Smooth muscle cell (in vitro differentiated cells): Measurements from ENCODE around the gene RNF144B. TPM values are rescaled to one million over a fixed set of nuclear protein-coding genes. Genes with fewer than 3 reads are reported as not detected.

Experiments used
- DNase-seq: peaks from one replicate; lab custom pipeline; 2025; ENCODE audit not compliant: unreplicated experiment; lab: John Stamatoyannopoulos, UW
- H2AFZ ChIP-seq: fragments of 200-600 bp; sonication (generic); 2 replicates; pipeline ENCODE4 v1.6.0; 2016; ENCODE audit warnings: antibody characterized with exemption, low read depth, mild to moderate bottlenecking
- H3F3A ChIP-seq: fragments of 200-600 bp; sonication (generic); 2 replicates; pipeline ENCODE4 v1.6.0; 2017; ENCODE audit warnings: antibody characterized with exemption, low read depth
- H3K27ac ChIP-seq: fragments of 200-600 bp; sonication (generic); 2 replicates; pipeline ENCODE4 v1.5.1; 2016; ENCODE audit warnings: low read depth, mild to moderate bottlenecking
- H3K27me3 ChIP-seq: fragments of 200-600 bp; sonication (generic); 2 replicates; pipeline ENCODE4 v1.6.1; 2016; ENCODE audit warnings: low read depth, mild to moderate bottlenecking
- H3K36me3 ChIP-seq: fragments of 200-600 bp; sonication (generic); 2 replicates; pipeline ENCODE4 v1.5.1; 2016; ENCODE audit warnings: low read depth
- H3K4me1 ChIP-seq: fragments of 200-600 bp; sonication (generic); 2 replicates; pipeline ENCODE4 v1.5.1; 2016; ENCODE audit warnings: low read depth
- H3K4me2 ChIP-seq: fragments of 200-600 bp; sonication (generic); 2 replicates; pipeline ENCODE4 v1.6.0; 2016; ENCODE audit warnings: mild to moderate bottlenecking
- H3K4me3 ChIP-seq: fragments of 200-600 bp; sonication (generic); 2 replicates; pipeline ENCODE4 v1.5.1; 2016; ENCODE audit warnings: mild to moderate bottlenecking
- H3K79me2 ChIP-seq: fragments of 200-600 bp; sonication (generic); 2 replicates; pipeline ENCODE4 v1.6.0; 2016; ENCODE audit warnings: low read depth, mild to moderate bottlenecking
- H3K9ac ChIP-seq: fragments of 200-600 bp; sonication (generic); 2 replicates; pipeline ENCODE4 v1.6.0; 2016; ENCODE audit warnings: low read depth
- H3K9me3 ChIP-seq: fragments of 200-600 bp; sonication (generic); replicated peaks from 2 replicates; pipeline ENCODE4 v1.5.1; 2016; ENCODE audit warnings: low read depth
- H4K20me1 ChIP-seq: fragments of 200-600 bp; sonication (generic); 2 replicates; pipeline ENCODE4 v1.6.0; 2016; ENCODE audit warnings: low read depth
- WGBS: methylation state at CpG from one replicate; pipeline ENCODE4 v1.1.7; 2016; ENCODE audit warnings: low lambda C conversion rate; 5-methylcytosine and 5-hydroxymethylcytosine counted together
- polyA plus RNA-seq: library from polyadenylated mRNA; unstranded; fragments of >200 nt; fragmentation: Nextera tagmentation; extraction: Ambion mirVana; gene quantifications from 2 replicates; pipeline ENCODE4 v1.2.1, GENCODE V29; 2016
- total RNA-seq: library from RNA; depleted of rRNA; stranded (reverse); fragments of >200 nt; gene quantifications from 2 replicates; pipeline ENCODE4 v1.2.3, GENCODE V29; 2014
- TF ChIP-seq, protein P1 (sequence below): fragments of 200-600 bp; sonication (generic); IDR thresholded peaks from 2 replicates; pipeline ENCODE4 v1.5.1; 2017; ENCODE audit warnings: borderline replicate concordance, mild to moderate bottlenecking, antibody characterized with exemption; ENCODE audit not compliant: insufficient read depth, poor library complexity, severe bottlenecking

Gene RNF144B
- total and polyA plus RNA-seq, 2 experiments from 2014 or later = 3.4 to 10.9 TPM

DNA sequence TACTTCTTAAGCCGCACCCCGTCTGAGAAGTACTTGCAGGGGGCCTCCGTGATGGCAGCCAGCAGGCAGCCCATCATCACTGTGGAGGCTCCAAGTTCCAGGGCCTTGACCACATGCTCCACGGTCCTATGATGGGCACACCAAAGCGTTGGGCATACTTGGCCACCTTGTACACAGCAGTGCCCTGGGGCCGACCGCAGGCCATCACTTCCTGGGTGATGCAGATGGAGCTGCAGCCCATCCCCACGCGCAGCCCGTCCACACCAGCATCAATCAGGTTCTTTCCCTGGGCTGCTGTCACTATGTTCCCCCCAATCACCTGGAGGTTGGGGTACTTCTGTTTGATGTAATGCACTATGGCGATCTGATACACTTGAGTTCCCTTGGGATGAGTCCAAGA, 19.8 kb upstream of the RNF144B start:
- Histone ChIP-seq H3K27ac (no peak overlapping the region), H3K4me2 (no peak overlapping the region), H3K79me2 (no peaks in the 10 kb centered on the region), H3K4me1 (no peaks in the 10 kb centered on the region), H3K4me3 (no peak overlapping the region), H3F3A (no peaks in the 10 kb centered on the region), H3K9ac (no peak overlapping the region), H3K36me3 (no peaks in the 10 kb centered on the region), H4K20me1 (no peaks in the 10 kb centered on the region), H3K9me3 (no peaks in the 10 kb centered on the region), H2AFZ (no peak overlapping the region), H3K27me3 (no peaks in the 10 kb centered on the region)
- WGBS = 97% methylated on average over 11 of the region's 11 CpGs
- TF ChIP-seq, protein P1, sequence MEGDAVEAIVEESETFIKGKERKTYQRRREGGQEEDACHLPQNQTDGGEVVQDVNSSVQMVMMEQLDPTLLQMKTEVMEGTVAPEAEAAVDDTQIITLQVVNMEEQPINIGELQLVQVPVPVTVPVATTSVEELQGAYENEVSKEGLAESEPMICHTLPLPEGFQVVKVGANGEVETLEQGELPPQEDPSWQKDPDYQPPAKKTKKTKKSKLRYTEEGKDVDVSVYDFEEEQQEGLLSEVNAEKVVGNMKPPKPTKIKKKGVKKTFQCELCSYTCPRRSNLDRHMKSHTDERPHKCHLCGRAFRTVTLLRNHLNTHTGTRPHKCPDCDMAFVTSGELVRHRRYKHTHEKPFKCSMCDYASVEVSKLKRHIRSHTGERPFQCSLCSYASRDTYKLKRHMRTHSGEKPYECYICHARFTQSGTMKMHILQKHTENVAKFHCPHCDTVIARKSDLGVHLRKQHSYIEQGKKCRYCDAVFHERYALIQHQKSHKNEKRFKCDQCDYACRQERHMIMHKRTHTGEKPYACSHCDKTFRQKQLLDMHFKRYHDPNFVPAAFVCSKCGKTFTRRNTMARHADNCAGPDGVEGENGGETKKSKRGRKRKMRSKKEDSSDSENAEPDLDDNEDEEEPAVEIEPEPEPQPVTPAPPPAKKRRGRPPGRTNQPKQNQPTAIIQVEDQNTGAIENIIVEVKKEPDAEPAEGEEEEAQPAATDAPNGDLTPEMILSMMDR = no peak
- no peak for DNase-seq

DNA sequence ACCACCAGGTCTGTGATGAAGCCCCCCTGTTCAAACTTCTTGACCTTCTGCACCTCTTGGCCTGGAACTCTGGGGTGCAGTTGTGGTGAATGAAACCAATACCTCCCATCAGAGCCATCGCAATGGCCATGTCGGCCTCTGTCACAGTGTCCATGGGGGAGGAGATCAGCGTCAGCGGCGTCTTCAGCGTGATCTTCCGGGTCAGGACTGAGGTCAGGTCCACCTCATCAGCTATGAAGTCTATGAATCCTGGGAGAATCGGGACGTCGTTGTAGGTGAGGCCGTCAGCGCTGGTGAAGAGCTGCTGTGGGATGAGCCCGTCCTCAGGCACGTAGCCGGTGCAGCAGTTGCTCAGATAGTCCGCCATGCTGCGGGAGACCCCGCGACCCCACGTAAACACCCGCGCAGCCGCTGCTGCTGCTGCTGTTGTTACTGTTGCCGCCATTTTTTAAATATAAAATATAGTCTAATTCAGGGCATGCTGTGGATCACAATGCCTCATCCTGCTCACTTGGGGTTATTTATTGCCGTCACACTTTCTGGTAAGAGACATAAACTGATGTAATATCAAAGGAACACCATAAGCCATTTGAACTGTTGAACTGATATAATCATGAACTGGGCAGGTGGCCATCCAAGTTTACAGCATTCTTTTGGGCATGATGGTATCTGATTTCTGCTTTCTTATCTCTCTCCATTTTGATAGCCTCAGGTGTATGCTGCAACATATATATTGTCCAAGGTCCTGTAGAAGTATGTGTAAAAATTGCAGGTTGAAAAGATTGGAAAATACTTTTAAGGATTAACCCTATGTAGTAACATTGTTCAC, 18.7 kb upstream of the RNF144B start:
- Histone ChIP-seq H4K20me1 (no peaks in the 10 kb centered on the region), H2AFZ (no peak overlapping the region), H3K79me2 (no peaks in the 10 kb centered on the region), H3K27me3 (no peaks in the 10 kb centered on the region), H3F3A (no peaks in the 10 kb centered on the region), H3K9me3 (no peaks in the 10 kb centered on the region), H3K4me2 (no peak overlapping the region), H3K27ac (no peak overlapping the region), H3K4me1 (no peaks in the 10 kb centered on the region), H3K36me3 (no peaks in the 10 kb centered on the region), H3K4me3 (no peak overlapping the region), H3K9ac (no peak overlapping the region)
- TF ChIP-seq, protein P1 = no peak
- WGBS = 98% methylated on average over 25 of the region's 25 CpGs
- DNase-seq = no peak

DNA sequence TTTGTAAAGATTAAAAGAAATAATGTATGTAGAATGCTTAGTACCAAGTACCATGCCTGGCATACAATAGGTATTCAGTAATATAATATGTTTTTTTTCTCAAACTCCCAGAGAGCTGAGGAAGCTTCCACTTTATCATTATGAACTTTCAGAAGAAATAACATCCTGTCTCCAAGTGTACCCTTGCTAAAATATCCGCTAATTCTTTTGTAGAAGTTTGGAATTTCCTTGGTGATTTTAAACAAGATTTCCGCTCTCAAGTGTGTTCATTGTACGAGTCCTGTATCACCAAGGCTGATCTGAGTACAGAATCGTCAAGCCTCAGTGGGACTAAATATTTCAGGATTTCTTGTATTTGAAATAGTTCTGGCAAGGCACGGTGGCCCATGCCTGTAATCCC, 16.1 kb upstream of the RNF144B start:
- Histone ChIP-seq H2AFZ (no peak overlapping the region), H3F3A (no peaks in the 10 kb centered on the region), H3K4me1 (no peaks in the 10 kb centered on the region), H3K79me2 (no peaks in the 10 kb centered on the region), H3K9ac (no peak overlapping the region), H4K20me1 (no peaks in the 10 kb centered on the region), H3K4me3 (no peak overlapping the region), H3K27ac (no peak overlapping the region), H3K9me3 (no peaks in the 10 kb centered on the region), H3K36me3 (no peaks in the 10 kb centered on the region), H3K4me2 (no peak overlapping the region), H3K27me3 (no peaks in the 10 kb centered on the region)
- no peak for DNase-seq
- WGBS = 91% methylated on average over 5 of the region's 5 CpGs
- TF ChIP-seq, protein P1 = no peak

DNA sequence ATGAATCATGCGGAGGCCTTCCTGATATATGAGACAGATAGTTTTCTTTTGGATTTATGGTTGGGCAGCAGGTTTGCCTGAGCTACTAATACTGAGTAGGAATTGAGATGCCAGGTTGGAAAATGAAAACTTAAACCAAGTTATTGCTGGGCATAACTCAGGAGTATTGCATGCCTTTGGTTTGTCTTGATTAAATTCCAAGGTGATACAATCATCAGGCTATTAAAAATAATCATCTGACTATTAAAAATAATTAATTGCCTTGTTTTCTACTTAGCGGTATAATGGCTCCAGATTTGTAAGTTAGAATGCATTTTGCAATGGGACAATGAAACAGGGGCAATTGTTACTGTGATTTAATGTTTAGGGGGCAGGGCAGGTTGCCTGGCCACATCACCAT, 15.5 kb upstream of the RNF144B start:
- whole genome bisulfite sequencing = 98% methylated on average over 2 of the region's 2 CpGs
- H3K4me3 ChIP-seq = no peak overlapping the region
- no peaks in the 10 kb centered on the region for H3K27me3 ChIP-seq
- H2AFZ ChIP-seq = no peak overlapping the region
- no peaks in the 10 kb centered on the region for H3K9me3 ChIP-seq
- no peak overlapping the region for H3K4me2 ChIP-seq
- DNase-seq = no peak
- no peak overlapping the region for H3K27ac ChIP-seq
- H4K20me1 ChIP-seq = no peaks in the 10 kb centered on the region
- H3K9ac ChIP-seq = no peak overlapping the region
- H3K79me2 ChIP-seq = no peaks in the 10 kb centered on the region
- no peaks in the 10 kb centered on the region for H3K36me3 ChIP-seq
- TF ChIP-seq, protein P1 = no peak
- no peaks in the 10 kb centered on the region for H3F3A ChIP-seq
- H3K4me1 ChIP-seq = no peaks in the 10 kb centered on the region
